Peyer's patch (tissue), 4 donors: Measurements from ENCODE around the gene MAIP1. TPM values are rescaled to one million over a fixed set of nuclear protein-coding genes. Genes with fewer than 3 reads are reported as not detected.

Experiments
- DNase-seq, 3 donors: peaks; one replicate each; pipeline ENCODE4 v3.0.0-alpha.2; 2017 to 2019
- H3K27ac ChIP-seq, 4 donors: fragments of 200-600 bp; sonication (generic); one replicate each; pipeline ENCODE4 v1.5.1; 2016 to 2019
- H3K27me3 ChIP-seq, 2 donors: fragments of 200-600 bp; sonication (generic); one replicate each; pipeline ENCODE4 v1.5.1; 2019
- H3K36me3 ChIP-seq, 3 donors: fragments of 200-600 bp; sonication (generic); one replicate each; pipeline ENCODE4 v1.5.1; 2016 to 2019
- H3K4me1 ChIP-seq, 4 donors: fragments of 200-600 bp; sonication (generic); one replicate each; pipeline ENCODE4 v1.5.1; 2016 to 2019
- H3K4me3 ChIP-seq, 4 donors: fragments of 200-600 bp; sonication (generic); 1 replicate in 3 of 4; 2 replicates in 1 of 4; pipeline ENCODE4 v1.5.1; 2016 to 2019; ENCODE audit warnings: mild to moderate bottlenecking in 1 of 4
- H3K9me3 ChIP-seq, 4 donors: fragments of 200-600 bp; sonication (generic); one replicate each; pipeline ENCODE4 v1.5.1; 2016 to 2019; ENCODE audit warnings: mild to moderate bottlenecking in 1 of 4
- POLR2A ChIP-seq, 2 donors: fragments of 450-650 bp; IDR thresholded peaks; one replicate each; pipeline ENCODE4 v1.5.1; 2017; ENCODE audit warnings: antibody characterized with exemption in 2 of 2, mild to moderate bottlenecking in 2 of 2, moderate library complexity in 2 of 2
- total RNA-seq, 4 donors: library from RNA; depleted of rRNA; stranded (reverse); fragments of >200 nt; gene quantifications; one replicate each; pipeline ENCODE4 v1.1.0, GENCODE V29; 2016
- TF ChIP-seq, protein P1 (sequence below), 6 experiments: fragments of 450-650 bp in 4 of 6; fragments of 200-600 bp in 2 of 6; sonication (generic) in 1 of 6; IDR thresholded peaks; one replicate each; pipeline ENCODE4 v1.5.1; 2017 to 2019; ENCODE audit warnings: antibody characterized with exemption in 6 of 6, mild to moderate bottlenecking in 3 of 6, moderate library complexity in 1 of 6

Gene MAIP1
- total RNA-seq, 4 donors from 2014 or later, result 8.3 to 58.2 (median 26.8) TPM

DNA sequence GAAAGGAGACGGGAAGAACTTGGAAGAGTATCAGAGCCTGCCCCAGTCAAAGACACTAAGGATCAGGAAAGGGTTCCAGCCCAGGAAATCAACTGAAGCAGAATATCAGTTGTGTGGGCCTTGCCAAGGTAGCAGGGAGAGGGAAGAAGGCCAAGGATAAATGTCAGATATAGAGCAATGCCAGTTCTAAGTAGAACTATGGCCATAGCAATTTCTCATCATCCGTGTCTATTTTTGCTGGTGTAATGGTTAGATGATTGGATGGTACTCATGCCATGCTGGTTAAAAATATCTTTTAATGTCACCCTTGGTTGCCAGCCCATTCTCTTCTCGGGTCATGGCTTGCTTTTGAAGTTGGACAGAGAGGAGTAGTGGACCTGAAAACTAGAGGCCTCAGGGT, 41.9 kb downstream of the MAIP1 start:
- Histone ChIP-seq H3K9me3 (no peaks in the 10 kb centered on the region), H3K27ac (no peak overlapping the region), H3K36me3 (no peaks in the 10 kb centered on the region), H3K4me3 (no peak overlapping the region), H3K4me1 (no peaks in the 10 kb centered on the region), H3K27me3 (no peaks in the 10 kb centered on the region)
- TF ChIP-seq, protein P1, sequence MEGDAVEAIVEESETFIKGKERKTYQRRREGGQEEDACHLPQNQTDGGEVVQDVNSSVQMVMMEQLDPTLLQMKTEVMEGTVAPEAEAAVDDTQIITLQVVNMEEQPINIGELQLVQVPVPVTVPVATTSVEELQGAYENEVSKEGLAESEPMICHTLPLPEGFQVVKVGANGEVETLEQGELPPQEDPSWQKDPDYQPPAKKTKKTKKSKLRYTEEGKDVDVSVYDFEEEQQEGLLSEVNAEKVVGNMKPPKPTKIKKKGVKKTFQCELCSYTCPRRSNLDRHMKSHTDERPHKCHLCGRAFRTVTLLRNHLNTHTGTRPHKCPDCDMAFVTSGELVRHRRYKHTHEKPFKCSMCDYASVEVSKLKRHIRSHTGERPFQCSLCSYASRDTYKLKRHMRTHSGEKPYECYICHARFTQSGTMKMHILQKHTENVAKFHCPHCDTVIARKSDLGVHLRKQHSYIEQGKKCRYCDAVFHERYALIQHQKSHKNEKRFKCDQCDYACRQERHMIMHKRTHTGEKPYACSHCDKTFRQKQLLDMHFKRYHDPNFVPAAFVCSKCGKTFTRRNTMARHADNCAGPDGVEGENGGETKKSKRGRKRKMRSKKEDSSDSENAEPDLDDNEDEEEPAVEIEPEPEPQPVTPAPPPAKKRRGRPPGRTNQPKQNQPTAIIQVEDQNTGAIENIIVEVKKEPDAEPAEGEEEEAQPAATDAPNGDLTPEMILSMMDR (IDR thresholded peaks at IDR 0.05), result no peak
- TF ChIP-seq POLR2A (IDR thresholded peaks at IDR 0.05), result no peak
- no peak for DNase-seq

DNA sequence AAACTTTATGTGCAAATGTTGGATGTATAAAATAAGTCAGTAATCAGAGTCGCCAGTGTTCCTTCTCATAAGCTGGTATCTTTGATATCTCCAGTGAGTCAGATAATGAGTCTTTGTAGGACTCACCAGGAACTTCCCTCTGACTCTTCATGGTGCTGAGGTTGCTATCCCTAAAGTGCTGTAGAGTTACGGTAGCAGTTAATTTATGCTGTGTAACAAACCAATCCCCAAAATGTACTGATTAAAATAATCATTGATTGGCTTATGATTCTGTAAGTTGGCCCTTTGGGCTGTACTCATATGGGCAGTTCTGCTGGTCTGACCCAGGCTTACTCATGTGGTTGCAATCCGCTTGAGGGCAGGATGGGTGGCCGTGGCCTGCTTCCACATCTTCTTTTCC, 43.8 kb downstream of the MAIP1 start:
- DNase-seq, result no peak
- Histone ChIP-seq H3K4me3 (no peak overlapping the region), H3K9me3 (no peaks in the 10 kb centered on the region), H3K36me3 (no peaks in the 10 kb centered on the region), H3K27me3 (no peaks in the 10 kb centered on the region), H3K4me1 (no peaks in the 10 kb centered on the region), H3K27ac (no peak overlapping the region)
- TF ChIP-seq POLR2A (IDR thresholded peaks at IDR 0.05), result no peak
- TF ChIP-seq, protein P1 (IDR thresholded peaks at IDR 0.05), result no peak

DNA sequence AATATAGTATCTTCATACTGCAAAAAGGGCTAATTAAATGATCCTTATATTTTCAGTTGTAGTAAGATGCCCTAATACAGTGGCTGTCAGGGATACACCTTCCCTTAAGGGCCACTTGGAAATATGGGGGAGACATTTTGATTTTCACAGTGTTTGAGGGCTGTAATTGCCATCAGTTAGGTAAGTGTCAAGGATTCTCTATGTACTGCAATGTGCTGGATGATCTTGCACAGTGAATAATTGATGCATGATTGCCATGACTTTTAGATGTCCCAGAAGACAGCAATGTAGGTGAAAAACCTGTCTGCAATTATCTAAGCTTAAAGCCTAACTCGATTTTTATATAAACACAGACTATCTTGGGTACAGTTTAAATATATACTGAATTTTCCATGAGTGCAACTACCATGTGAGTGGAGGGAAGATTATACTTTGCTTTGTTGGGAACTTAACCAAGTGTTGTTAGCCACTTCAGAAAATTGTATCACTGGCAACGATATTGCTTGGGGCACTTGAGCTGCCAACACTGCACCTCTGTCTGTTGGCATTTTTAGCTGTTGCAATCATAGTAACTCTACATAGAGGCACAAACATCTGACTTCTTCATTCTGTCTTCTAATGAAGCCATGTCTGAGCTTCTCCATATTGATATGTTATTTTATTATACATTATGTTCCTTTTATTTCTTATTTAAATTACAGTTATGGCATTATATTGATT, 45.2 kb downstream of the MAIP1 start:
- no peak for TF ChIP-seq POLR2A (IDR thresholded peaks at IDR 0.05)
- no peak for DNase-seq
- Histone ChIP-seq H3K27me3 (no peaks in the 10 kb centered on the region), H3K4me1 (no peaks in the 10 kb centered on the region), H3K4me3 (no peak overlapping the region), H3K27ac (no peak overlapping the region), H3K9me3 (no peaks in the 10 kb centered on the region), H3K36me3 (no peaks in the 10 kb centered on the region)

DNA sequence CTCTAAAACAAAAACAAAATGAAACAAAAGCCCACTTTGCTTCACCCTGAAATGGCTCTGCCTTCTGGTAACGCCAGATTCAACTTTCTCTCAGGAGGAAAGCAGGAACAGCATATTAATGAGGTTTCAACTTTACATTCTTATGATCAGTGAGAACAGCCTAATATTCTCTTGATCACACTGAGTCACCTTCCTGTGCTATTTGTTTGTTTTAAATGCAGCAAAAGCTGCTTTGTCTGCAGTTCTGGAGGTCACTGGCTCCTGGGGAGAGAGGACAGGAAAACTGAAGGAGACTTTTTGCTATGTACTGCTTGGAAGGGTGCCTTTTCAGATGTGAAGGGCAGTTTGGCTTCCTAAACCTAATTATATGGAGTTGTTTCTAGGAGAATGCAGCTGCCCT, 48.1 kb downstream of the MAIP1 start:
- DNase-seq, result no peak
- Histone ChIP-seq H3K27me3 (no peaks in the 10 kb centered on the region), H3K4me3 (no peak overlapping the region), H3K4me1 (no peaks in the 10 kb centered on the region), H3K36me3 (no peaks in the 10 kb centered on the region), H3K9me3 (no peaks in the 10 kb centered on the region), H3K27ac (no peak overlapping the region)
- TF ChIP-seq POLR2A (IDR thresholded peaks at IDR 0.05), result no peak
- TF ChIP-seq, protein P1 (IDR thresholded peaks at IDR 0.05), result no peak

DNA sequence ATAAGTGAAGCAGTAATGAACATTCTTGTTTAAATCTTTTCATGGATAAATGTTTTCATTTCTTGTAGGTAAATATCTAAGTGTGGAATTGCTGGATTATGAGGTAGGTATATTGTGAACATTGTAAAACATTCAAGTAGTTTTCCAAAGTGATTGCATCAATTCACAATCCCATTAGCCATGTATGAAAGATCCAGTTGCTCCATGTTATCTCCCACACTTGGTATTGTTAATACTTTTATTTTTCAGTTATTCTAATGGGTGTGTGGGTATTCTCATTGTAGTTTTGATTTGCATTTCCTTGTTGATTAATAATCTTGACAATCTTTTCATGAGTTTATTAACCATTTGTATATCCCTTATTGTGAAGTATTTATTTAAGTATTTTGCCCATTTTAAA, 50.3 kb downstream of the MAIP1 start:
- no peak for DNase-seq
- TF ChIP-seq POLR2A (IDR thresholded peaks at IDR 0.05), result no peak
- TF ChIP-seq, protein P1 (IDR thresholded peaks at IDR 0.05), result no peak
- H3K4me3 ChIP-seq, result no peak overlapping the region
- no peaks in the 10 kb centered on the region for H3K4me1 ChIP-seq
- no peaks in the 10 kb centered on the region for H3K36me3 ChIP-seq
- no peaks in the 10 kb centered on the region for H3K9me3 ChIP-seq
- H3K27ac ChIP-seq, result no peak overlapping the region
- H3K27me3 ChIP-seq, result no peaks in the 10 kb centered on the region

DNA sequence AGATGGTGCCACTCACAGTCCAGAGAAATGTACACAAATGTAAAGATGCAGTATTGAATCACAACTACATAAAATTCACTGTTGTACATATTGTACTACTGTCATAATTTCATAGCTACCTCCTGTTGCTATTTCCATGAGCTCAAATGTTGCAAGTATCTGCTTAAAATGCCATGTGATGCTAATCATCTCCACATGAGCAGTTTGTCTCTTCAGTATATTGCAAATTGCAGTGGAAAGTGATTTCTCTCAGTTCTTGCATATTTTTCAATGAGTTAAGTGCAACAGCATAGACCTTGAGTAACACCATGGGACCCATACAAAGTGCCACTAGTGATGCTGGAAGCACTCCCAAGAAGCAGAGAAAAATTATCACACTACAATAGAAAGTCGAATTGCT, 51.9 kb downstream of the MAIP1 start:
- Histone ChIP-seq H3K9me3 (no peaks in the 10 kb centered on the region), H3K4me1 (no peaks in the 10 kb centered on the region), H3K27me3 (no peaks in the 10 kb centered on the region), H3K36me3 (no peaks in the 10 kb centered on the region), H3K27ac (no peak overlapping the region), H3K4me3 (no peak overlapping the region)
- DNase-seq, result no peak
- TF ChIP-seq POLR2A (IDR thresholded peaks at IDR 0.05), result no peak
- TF ChIP-seq, protein P1 (IDR thresholded peaks at IDR 0.05), result no peak
